Measurements from ENCODE around the gene ZBTB8OS.
"Not testable (repeated sequence)": the region's sequence is repeated elsewhere in the genome, so short reads cannot be mapped to it uniquely, and the experiment has no call there.

The ZBTB8OS gene

DNA sequence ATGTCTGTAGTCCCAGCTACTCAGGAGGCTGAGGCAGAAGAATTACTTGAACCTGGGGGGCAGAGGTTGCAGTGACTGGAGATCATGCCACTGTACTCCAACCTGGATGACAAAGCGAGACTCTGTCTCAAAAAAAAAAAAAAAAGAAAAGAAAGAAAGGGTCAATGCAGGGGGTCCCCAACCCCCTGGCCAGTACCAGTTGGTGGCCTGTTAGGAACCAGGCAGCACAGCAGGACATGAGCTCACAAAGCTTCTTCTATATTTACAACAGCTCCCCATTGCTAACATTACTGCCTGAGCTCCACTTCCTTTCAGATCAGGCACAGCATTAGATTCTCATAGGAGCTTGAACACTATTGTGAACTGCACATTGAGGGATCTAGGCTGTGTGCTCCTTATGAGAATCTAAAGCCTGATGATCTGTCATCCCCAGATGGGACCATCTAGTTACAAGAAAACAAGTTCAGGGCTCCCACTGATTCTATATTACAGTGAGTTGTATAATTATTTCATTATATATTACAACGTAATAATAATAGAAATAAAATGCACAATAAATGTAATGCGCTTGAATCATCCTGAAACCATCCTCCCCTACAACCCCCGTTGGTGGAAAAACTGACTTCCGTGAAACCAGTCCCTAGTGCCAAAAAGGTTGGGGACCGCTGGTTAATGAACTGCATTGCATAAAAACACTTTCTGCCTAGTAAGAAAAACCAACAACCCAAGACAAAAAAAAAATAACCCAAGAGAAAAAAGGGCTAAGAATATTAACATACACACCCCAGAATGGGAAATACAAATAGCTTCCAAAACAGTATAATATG is 2.8 kb downstream of the ZBTB8OS start:
- DNase-seq = no peak

DNA sequence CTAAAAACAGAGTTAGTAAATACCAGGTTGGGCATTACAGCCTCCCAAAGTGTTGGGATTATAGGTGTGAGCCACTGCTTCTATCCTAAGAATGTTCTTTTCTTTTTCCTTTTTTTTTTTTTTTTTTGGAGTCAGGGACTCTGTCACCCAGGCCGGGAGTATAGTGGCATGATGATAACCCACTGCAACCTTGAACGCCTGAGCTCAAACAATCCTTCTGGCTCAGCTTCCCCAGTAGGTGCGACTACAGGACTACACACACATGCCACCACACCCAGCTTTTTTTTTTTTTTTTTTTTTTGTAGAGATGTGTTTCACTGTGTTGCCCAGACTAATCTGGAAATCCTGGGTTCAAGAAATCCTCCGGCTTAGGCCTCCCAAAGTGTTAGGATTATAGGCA is 5.9 kb downstream of the ZBTB8OS start:
- DNase-seq = no peak

DNA sequence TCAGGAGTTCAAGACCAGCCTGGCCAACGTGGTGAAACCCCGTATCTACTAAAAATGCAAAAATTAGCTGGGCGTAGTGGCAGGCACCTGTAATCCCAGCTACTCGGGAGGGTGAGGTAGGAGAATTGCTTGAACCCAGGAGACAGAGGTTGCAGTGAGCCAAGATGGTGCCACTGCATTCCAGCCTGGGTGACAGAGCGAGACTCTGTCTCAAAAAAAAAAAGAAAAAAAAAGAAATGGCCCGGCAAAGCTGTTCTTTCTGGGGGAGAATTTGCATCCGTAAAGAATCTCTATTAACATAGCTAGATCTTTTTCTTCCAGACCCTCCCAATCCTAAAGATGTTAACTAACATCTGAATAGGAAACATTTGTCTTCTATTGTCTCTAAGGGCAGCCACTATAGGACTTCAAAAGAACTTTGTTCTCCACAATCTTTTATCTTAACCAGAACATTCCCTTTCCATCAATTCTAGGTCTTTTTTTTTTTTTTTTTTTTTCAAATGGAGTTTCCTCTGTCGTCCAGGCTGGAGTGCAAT is 8.0 kb downstream of the ZBTB8OS start:
- DNase-seq = not testable (repeated sequence)

DNA sequence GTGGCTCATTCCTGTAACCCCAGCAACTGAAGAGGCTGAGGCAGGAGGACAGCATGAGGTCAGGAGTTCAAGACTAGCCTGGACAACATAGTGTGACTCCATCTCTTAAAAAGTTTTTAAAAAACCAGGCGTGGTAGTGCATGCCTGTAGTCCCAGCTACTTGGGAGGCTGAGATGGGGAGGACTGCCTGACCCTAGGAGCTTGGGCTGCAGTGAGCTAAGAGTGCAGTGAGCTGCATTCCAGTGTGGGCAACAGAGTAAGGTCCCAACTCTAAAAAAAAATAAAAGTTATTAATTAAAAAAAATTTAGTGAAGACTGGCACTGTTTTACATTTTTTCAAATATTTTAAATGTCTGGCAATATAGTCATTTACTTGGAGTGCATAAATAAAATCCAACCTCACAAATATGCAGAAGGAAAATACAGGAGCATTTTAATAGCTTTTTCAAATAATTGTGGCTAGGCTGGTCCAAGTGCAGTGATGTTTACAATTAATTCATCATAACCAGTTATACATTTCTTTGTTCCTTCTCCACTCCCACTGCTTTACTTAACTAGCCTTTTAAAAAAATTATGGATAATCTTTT is 10.8 kb downstream of the ZBTB8OS start:
- DNase-seq = no peak

DNA sequence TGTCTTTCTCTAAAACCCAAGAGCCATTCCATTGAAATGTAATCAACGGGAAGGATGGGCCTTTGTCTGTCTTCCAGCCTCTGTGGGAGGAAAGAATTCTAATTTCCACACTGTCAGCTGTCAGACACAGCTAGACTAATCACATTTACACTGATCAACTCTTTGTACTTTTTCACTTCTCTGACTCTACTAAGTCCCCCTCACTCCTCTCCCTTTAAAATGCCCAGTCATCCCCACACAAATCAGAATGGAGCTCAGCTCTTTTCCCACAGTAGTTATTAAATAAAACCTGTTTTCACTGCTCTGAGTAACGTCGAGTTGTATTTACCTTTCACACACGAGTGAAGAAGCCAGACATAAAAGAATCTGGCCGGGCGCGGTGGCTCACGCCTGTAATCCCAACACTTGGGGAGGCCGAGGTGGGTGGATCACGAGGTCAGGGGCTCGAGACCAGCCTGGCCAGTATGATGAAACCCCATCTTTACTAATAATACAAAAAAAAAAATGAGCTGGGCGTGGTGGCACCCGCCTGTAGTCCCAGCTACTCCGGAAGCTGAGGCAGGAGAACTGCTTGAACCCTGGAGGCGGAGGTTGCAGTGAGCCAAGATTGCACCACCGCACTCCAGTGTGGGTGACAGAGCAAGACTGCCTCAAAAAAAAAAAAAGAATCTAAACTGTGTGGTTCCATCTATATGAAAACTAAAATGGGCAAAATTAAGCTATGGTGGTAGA is 13.3 kb downstream of the ZBTB8OS start:
- no peak for DNase-seq

DNA sequence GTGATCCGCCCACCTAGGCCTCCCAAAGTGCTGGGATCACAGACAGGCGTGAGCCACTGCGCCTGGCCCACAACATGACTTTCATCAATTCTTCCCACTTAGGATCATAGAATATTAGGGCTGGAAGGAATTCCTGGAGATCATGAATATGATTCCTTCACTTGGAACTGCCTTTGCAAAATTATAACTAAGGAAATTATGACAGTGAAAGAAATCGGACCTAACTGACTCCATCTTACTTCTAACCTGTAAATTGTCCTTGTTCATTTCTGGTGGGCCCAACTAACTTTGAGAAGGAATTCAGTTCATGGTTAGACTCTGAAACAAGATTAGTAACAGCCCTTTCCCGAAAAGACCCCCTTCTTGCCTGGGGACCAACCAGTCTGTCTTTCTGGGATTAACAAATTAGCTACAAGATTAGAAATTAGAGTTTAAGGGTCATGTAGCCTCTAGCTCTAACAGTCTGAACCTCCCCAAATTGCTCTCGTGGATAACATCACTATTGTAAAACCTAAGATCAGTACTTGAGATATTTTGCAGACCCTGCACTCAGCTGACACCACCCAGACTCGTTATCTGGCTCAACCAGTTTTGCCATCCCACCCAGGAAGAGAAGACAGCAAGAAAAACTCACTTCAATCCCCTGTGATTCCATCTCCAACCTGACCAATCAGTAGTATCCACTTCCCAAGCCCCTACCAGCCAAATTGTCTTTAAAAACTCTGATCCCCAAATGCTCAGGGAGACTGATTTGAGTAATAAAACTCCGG is 14.7 kb downstream of the ZBTB8OS start:
- DNase-seq = no peak

DNA sequence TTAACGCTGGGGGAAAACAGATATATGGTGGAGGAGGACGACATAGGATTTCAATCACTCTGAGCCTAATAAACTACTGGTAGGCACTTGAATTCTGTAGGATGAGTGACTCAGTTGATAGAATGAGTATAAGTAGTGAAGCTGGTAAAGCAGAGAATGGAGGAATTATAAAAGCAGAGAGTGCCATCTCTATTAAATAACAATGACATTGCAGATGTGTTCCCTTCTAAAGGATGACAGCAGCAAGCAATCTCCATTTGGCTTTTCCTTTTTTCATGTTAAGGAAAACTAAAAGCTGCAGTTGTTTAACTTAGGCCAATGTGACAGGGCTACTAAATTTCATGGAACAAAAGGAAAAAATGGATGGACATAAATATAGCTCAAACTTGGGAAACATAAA is 17.5 kb downstream of the ZBTB8OS start:
- DNase-seq = no peak

DNA sequence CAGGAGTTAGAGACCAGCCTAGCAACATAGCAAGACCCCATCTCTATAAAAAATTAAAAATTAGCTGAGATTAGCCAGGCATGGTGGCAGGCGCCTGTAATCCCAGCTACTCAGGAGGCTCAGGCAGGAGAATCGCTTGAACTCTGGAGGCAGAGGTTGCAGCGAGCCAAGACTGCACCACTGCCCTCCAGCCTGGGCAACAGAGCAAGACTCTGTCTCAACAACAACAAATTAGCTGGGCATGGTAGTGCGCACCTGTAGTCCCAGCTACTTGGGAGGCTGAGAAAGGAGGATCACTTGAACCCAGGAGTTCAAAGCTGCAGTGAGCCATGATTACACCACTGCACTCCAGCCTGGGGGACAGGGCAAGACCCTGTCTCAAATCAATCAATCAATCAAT is 20.2 kb downstream of the ZBTB8OS start:
- not testable (repeated sequence) for DNase-seq

DNA sequence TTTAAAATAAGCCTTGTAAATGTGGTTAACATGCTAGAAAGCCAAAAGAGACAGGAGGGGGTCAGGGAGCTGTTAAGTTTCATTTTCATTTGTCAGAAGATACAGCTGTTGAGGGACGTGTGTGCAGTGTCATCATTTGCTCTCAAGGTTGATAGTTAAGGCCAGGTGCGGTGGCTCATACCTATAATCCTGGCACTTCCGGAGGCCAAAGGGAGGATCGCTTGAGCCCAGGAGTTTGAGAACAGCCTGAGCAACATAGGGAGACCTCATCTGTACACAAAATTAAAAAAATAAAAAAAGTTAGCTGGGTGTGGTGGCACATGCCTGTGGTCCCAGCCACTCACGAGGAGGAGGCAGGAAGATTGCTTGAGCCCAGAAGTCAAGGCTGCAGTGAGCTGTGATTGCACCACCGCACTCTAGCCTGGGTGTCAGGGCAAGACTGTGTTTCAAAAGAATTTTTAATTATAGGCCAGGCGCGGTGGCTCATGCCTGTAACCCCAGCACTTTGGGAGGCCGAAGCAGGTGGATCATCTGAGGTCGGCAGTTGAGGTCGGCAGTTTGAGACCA is 22.7 kb downstream of the ZBTB8OS start:
- no peak for DNase-seq

DNA sequence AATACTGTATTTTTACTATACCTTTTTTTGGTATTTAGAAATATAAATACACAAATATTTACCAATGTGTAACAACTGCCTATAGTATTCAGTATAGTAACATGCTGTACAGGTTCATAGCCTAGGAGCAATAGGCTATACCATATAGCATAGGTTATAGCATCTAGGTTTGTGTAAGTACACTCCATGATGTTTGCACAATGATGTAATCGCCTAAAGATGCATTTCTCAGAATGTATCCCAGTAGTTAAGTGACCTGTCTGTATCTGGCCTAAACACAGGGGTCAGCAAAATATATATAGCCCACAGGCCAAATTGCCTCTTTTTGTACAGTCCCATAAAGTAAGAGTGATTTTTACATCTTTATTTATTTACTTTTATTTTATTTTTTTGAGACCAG is 24.2 kb downstream of the ZBTB8OS start:
- no peak for DNase-seq

DNA sequence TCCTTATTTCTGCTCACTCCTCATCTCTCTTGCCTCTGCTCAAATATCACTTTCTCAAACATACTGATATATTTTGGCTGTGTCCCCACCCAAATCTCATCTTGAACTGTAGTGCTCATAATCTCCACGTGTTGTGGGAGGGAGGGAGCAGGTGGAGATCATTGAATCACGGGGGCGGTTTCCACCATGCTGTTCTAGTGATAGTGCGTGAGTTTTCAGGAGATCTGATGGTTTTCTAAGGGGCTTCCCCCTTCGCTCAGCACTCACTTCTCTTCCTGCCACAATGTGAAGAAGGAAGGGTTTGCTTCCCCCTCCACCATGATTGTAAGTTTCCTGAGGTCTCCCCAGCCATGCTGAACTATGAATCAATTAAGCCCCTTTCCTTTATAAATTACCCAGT is 26.6 kb downstream of the ZBTB8OS start:
- DNase-seq = no peak

DNA sequence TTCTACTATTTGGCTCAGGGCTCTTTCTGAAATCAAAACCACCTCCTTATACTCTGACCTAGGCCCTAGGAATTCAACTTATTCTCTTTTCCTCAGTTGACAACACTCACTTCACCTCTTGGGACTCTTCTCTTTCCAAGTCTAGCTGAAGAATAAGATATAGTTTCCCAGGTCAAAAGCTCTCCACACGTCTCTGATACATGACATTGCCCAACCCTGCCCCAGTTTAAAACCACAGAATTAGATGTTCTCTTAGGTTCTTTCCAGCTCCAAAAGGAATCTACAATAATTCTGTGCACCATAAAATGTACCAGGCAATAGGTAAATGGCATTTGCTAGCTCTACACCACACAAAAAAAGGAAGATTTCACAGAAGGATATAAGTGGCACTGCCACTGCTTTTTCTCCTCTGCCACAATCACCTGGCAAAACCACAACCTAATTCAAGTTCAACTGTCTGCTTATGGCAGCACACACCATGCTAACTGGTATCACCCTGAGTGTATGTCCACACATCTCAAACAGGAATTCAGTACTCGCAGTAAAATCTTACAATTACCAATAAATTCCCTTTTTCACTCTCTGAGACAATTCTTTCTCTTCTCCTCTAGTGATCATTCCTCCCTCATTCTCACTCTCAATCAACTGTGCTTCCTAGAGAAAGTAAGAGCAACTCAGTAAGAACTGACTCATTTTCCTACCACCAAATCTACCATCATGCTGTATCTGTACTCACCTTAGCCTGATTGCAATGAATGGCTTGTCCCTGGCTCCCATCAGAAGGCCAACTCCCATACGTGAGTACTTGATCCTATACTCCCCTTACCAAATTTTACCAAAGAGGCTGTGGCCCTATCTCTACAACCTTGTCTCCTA is 27.3 kb downstream of the ZBTB8OS start:
- no peak for DNase-seq

DNA sequence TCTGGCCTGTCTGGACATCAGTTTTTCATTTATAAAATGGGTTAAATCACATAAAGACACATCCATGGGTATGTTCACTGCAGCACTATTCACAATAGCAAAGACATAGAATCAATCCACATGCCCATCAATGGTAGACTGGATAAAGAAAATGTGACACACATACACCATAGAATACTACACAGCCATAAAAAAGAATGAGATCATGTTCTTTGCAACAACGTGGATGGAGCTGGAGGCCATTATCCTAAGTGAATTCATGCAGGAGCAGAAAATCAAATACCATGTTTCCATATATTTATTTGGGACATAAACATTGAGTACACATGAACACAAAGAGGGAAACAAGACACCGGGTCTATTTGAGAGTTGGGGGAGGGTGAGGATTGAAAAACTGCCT is 28.1 kb downstream of the ZBTB8OS start:
- no peak for DNase-seq

DNA sequence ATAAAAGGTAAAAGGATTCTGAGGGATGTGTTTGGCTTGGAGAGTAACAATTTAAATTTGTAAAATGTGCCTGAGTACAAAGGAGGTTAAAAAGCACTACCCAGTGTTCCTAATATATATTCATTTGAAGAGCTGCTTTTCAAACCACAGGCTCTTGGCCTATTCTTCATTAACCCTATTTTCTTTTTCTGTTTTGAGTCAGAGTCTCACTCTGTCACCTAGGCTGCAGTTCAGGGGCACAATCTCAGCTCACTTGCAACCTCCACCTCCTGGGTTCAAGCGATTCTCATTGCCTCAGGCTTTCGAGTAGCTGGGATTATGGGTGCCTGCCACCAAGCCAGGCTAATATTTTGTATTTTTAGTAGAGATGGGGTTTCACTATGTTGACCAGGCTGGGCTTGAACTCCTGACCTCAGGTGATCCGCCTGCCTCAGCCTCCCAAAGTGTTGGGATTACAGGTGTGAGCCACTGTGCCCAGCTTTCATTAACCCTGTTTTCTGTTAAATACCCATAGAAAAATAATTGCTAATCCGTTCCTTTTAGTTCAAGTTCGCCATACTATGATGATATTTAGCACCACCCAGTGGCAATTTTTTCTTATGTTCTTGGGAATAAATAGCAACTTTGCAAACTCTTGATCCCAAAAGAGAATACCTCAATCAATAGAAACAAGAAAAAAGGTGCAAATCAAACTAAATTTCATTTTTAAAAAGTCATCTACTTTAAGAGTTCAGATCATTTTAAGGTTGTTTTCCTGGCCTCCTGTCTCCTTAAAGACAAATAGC is 30.5 kb downstream of the ZBTB8OS start:
- no peak for DNase-seq

DNA sequence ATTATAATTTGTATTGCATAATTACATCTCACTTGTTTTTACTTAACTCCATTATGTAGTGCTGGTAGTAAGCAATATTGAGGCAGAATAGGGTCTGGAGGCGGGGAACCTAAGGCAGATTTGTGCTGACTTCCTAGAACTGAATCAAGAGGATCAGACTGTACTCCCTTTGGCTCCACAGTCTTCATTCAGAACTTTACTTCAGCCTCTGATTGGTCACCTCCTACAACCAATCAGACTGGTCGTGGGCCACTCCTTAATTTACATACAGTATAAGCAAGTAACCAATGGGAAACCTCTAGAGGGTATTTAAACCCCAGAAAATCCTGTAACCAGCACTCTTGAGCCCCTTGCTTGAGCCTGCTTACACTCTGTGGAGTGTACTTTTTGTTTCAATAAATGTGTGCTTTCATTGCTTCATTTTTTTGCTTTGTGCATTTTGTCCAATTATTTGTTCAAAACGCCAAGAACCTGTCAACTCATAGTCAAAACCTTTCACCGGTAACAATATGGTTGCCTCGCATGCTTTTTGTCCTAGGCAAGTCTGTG is 31.6 kb downstream of the ZBTB8OS start:
- no peak for DNase-seq

DNA sequence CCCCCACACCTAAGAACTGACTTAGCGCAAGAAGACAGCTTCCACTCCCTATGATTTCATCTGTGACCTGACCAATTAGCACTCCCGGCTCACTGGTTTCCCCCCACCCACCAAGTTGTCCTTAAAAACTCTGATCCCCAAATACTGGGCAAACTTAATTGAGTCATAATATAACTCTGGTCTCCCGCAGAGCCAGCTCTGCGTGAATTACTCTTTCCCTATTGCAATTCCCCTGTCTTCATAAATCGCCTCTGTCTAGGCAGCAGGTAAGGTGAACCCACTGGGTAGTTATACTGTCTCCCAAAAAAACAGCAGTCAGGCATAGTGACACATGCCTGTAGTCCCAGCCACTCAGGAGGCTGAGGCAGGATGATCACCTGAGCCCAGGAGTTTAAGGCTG is 36.9 kb downstream of the ZBTB8OS start:
- no peak for DNase-seq

DNA sequence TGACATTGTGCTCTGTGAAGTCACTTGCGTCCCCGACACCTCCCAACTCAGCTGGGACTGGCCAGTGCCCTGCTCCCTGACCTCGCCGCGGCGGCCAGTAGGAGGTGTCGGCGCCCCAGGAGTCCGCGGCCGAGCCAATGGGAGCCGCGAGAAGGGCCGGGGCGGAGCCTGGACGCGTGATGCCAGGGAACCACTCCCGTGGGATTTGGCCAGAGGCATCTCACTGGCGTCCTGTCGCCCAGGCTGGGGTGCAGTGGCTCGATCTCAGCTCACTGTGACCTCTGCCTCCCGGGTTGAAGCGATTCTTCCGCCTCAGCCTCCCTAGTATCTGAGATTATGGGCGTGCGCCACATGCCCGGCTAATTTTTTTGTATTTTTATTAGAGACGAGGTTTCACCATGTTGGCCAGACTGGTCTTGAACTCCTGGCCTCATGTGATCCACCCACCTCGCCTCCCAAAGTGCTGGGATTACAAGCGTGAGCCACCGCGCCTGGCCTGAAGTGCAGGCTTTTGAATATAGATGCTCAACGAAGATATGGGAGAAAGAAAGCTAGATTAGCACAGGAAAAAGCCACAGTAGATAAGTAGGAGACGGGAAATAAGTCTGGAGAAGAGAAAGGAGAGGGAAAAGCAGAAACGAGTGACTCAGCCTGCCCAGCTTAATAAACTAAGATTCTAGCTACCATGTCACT is 38.0 kb downstream of the ZBTB8OS start:
- peak; percentile 84 for DNase-seq

DNA sequence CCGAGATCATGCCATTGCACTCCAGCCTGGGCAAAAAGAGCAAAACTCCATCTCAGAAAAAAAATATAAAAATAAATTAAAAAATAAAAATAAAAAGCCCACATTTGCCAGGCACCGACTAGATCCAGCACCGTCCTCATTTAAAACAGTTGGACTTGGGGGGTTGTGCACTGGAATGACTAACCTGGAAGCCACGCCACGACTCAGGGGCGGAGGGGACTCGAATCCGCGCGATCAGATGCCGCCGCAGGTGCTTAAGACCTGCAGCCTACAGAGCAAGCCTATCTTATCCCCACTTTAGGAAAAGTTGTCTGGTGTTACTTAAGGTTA is 38.5 kb downstream of the ZBTB8OS start:
- DNase-seq = no peak

DNA sequence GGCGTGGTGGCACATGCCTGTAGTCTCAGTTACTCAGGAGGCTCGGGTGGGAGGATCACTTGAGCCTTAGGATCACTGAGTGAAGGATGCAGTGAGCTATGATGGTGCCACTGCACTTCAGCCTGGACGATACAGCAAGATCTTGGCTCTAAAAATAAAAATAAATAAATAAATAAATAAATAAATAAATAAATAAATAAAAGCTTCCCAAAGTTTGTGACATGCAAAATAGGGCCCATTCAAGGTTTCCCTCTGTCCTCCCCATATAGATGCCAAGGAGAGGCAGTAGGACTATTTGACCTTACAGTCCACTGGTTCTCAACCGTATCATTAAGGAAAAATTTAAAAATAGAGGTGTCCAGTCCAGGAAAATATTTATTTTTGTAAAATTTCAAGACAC is 41.2 kb downstream of the ZBTB8OS start:
- no peak for DNase-seq

Measured in NCI-H1105 treated with DMSO at 0.1 percent for 48 hours (cell line).